Eye (tissue), 1 donor: ENCODE results near the gene DNAI2.

ENCODE experiments used
- DNase-seq: peaks from one replicate; pipeline ENCODE4 v3.0.0-alpha.2; 2015

Gene DNAI2

GRCh38 chr17:74274060-74274708, at the start of gene DNAI2:
TSS of gene DNAI2 (plus strand) at chr17:74274234. CDS start at chr17:74281818, 7,584 bp downstream.
- DNase-seq, result peak; percentile 89

GRCh38 chr17:74224959-74225725, 48.9 kb upstream of the DNAI2 start:
- no peak for DNase-seq

- no peak for DNase-seq
Observed at GRCh38 chr17:74226252-74226651, 47.8 kb upstream of the DNAI2 start.

GRCh38 chr17:74227271-74228080, 46.6 kb upstream of the DNAI2 start:
- no peak for DNase-seq

- no peak for DNase-seq
Observed at GRCh38 chr17:74228306-74228978, 45.6 kb upstream of the DNAI2 start.

- DNase-seq, result no peak
Observed at GRCh38 chr17:74230896-74231295, 43.1 kb upstream of the DNAI2 start.

GRCh38 chr17:74231928-74232907, 41.8 kb upstream of the DNAI2 start:
- DNase-seq, result peak; percentile 47

- no peak for DNase-seq
Observed at GRCh38 chr17:74233937-74234336, 40.1 kb upstream of the DNAI2 start.

GRCh38 chr17:74234486-74234885, 39.5 kb upstream of the DNAI2 start:
- DNase-seq, result no peak

- DNase-seq, result no peak
Observed at GRCh38 chr17:74235040-74235581, 38.9 kb upstream of the DNAI2 start.

GRCh38 chr17:74235911-74236371, 38.1 kb upstream of the DNAI2 start:
- peak; percentile 42 for DNase-seq

GRCh38 chr17:74237321-74237720, 36.7 kb upstream of the DNAI2 start:
- DNase-seq, result no peak

GRCh38 chr17:74239172-74239571, 34.9 kb upstream of the DNAI2 start:
- DNase-seq, result no peak

- DNase-seq, result peak; percentile 74
Observed at GRCh38 chr17:74240618-74241205, 33.3 kb upstream of the DNAI2 start.

GRCh38 chr17:74241431-74241830, 32.6 kb upstream of the DNAI2 start:
- no peak for DNase-seq

GRCh38 chr17:74241847-74242246, 32.2 kb upstream of the DNAI2 start:
- DNase-seq, result no peak

- no peak for DNase-seq
Observed at GRCh38 chr17:74243013-74243755, 30.9 kb upstream of the DNAI2 start.

GRCh38 chr17:74244128-74244527, 29.9 kb upstream of the DNAI2 start:
- no peak for DNase-seq

GRCh38 chr17:74244548-74244947, 29.5 kb upstream of the DNAI2 start:
- DNase-seq, result no peak
